HG03342 (cell line): ENCODE measurements around the gene ADARB2.

Experiments
- ATAC-seq: cut with Tn5 transposase; IDR thresholded peaks from one replicate; pipeline ENCODE4 v1.9.1; 2021; ENCODE audit warnings: mild to moderate bottlenecking, moderate library complexity; ENCODE audit not compliant: unreplicated experiment

The ADARB2 gene

DNA sequence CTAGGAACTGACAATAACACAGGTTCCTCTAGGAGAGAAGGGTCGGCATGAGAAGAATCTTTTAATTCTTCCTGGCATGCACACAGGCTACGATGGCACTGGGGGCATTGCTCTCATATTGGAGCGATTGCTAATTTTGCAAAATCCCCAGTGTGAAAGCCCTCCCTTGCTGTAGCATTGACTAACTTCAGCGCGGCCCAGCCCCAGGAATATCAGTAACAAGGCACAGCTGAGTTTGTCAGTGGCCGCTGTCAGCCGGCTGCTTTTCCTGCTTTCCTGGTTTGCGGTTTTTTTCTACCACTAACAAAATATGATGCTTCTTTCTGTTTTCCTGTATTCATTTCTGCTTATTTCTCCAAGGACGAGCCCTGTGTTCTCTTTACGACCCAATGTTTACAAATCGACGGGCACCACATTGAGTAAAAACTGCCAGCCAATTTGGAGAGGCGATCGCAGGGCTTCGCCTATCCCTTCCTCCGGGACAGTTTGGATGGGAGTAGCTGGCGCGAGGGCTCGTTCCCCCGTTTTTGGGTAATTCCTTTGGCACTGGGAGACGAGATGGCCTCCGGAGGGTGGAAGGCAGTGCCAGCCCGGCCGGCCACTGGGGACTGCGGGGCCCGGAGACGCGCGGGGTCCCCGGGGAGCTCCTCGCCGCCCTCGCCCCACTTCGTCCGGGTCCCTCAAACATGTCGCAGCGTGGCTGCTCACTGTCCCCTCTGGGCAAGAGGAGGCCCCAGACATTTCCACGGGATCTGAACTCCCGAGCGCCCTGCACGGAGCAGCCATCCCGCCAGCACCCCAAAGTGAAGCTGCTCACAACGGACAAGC, 967 bp downstream of the ADARB2 start:
- ATAC-seq = no peak

DNA sequence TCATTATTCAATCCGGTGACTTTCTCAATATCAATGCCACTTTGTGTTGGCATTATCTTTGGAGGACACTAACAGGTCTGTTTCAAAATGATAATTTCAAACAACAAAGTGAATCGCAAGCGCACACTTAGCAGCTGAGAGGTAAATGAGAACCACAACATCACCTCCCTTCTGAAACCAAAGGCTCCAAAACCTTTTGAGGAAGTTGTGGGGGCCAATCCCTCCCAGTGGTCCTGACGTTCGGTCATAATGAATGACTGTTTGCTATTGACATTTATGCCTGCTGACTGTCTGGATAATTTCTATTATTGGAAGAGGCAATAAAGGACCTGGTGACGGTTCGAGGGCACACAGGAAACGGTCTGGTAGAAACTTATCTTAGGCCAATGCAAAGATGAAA, 1.8 kb downstream of the ADARB2 start:
- ATAC-seq = no peak

DNA sequence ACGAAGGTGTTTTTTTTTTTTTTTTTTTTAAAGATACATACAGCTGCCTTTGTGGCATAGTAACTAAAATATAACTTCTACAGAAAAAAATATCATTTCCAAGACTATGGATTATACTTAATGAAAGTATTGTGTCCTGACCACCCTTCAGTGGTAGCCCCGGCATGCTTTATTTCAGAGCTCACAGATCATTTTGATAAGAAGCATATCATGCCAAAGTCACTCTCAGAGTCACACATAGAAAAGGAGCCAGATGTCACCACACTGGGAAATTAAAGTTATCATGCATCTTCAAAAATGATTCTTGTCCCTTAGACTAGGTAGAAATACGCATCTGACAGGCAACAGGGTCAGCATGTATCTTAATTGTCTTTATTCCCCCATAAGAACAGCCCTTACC, 3.0 kb downstream of the ADARB2 start:
- no peak for ATAC-seq

DNA sequence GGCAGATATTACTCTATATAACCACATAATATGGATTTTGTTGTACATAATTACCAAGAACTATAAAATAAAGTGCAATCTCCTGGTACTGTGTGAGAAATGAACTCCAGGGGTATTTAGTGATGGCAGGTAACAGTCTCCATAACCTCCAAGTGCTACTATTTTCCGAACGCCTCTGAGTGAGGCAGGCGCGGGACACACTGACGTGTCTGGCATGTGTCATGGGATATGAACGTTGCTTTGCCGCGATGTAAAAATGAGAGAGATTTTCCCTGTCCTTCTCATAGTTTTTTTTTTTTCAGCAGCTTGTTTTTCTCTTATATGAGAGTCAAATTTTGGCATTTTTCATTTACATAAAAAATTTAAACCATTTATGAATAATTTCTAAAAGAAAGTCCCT, 3.6 kb downstream of the ADARB2 start:
- no peak for ATAC-seq

DNA sequence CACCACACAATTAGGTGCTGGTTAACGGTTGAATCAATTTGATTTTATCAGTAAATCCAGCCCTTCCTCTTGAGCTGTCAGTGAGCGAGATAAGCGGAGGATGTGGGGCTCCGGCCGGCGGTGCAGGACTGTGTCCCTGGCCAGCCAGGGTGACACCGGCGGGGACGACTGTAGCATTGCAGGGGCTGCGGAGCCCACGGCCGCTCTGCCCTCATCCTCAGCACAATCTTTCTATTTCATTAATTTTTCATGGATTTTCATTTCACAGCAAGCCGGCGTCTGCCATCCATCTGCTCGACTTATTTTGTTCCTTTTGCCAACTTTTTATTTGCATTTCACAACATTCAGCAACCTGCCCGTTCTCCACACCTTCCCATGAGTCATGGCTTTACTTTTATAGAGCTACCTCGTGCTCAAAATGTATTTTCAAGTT, 4.7 kb downstream of the ADARB2 start:
- no peak for ATAC-seq

DNA sequence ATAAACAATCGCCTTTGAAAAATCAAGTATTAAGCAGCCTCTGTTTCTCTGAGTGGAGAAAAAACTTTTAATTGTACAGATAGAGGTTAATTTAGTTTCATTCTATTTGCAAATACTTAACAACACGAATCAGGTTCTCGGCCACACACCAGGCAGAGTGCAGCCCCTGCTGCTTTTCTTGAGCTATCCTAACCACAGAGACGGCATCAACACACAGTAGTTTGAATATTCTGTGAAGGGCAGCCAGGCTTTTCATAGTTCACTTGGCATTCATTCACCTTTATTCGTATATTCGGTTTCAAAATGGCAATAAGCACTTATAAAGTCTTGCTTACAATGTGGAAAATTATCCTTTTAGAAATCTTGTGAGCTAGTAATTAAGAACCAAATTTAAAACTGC, 5.7 kb downstream of the ADARB2 start:
- no peak for ATAC-seq

DNA sequence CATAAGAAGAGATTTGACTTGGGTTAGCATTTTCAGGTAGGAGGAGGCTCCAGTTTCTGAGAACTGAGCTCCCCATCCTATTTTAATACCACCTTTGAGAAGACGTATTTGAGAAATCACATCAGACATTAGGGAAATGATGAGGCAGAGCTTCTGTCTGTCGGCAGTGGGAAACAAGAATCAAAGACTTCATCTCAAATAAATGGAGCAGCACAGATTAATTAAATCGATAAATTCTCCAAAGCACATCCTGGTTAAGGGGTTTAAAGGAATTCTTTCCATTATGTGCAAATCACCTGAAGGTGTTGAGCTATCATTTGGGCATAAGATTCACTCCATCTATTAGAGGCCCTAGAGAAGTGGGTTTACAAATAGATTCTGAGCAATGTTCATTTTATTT, 7.6 kb downstream of the ADARB2 start:
- ATAC-seq = no peak

DNA sequence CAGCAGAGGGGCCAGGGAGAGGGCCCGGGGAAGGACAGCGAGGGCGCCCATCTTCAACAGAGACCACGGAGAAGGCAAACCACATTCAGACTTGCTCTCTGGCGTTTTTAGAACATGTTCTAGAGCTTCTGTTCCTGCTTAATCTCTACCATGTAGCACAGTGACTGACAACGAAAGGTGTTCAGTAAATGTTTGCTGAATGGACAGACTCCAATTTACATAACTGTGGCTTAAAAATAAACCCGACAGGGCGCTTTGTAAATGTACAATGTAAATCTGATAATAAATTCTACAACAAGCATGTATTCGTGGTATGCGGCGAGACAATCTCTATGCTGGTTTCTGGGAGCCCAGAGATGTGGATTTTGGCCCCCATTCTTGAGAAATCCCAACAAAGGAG, 10.5 kb downstream of the ADARB2 start:
- ATAC-seq = no peak

DNA sequence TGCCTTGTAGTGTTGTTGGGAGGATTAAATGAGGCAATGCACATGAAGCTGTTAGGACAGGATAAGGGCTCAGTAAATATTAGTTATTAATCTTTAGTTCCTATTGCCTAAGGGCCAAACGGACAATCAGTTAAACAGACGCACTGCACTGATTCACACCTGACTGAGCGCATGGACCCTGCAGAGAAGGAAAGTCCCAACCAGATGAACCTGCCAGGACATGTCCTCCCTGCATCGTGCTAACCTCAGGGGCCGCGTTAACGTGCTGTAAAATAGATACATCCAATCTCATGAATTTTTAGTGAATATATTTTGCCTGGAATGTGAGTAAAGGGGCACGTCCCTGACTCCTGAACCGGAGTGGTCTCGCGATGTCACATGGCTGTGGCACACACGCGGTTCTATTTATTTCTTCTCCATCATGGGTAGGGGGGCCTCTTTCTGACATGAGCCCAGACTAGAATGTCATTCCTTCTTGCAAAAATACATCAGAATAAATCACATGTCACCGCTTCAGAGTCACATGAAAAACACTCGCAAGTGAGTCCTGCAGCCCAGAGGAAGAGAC, 12.3 kb downstream of the ADARB2 start:
- no peak for ATAC-seq

DNA sequence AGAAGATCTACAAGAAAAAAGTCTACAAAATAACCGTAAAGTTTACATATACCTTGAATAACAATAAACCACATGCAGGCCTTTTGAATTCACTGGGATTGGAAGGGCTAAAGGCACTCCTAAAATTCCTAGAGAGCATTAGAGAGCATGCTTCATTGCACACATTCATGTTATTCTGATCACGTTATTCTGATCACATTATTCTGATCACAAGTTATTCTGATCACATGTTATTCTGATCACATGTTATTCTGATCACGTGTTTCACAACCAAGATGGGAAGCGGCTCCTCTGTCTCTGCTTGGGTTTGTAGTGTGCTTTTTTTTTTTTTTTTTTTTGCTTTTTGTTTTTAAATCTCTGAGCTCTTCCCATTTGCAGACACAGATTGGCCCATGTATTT, 20.5 kb downstream of the ADARB2 start:
- no peak for ATAC-seq

DNA sequence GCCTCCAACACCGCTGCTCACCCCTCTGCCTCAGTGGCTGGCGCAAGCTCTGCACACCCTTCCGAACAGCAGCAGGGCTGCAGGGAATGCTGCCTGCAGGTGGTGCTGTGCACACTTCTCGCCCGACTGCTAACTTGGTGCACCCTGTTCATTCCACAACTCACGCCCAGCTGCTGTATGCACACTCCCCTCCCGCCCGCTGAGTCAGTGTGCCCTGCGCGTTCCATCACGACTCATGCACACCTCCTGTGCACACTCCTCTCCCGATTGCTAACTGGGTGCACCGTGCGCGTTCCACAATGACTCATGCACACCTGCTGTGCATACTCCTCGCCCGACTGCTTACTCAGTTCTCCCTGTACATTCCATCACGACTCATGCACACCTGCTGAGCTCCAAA, 21.5 kb downstream of the ADARB2 start:
- ATAC-seq = no peak

DNA sequence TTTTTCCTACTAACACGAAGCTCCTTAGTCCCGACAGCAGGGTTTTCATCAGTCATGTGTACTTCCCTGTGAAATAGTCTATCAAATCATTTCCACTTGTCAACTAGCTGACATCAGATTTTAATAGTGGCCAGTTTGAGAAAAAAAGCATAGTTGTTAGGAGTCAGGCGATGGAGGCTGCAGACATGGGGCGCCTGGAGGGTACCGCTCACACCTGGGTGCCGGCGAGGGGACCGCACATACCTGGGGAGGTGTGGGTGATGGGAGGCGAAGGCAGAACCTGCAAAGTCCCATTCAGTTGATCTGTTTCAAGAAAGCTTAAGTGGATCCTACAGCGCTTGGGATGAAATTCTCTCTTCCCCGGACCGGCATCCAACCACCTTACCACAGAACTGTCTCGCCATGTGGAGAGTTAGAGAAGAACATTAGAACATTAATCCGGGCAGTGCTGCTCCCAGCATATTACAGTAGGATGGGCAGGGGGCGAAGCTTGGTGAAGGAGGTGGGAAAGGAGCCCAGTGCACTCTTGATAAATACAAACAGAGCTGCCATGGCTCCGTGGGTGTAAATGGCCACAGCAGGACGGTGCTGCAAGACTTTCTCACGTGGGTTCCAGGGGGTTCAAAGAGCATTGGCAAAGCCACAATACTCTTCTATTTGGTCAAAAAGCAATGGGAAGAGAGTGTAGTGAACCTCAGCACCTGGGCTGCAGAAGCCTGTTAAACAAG, 24.2 kb downstream of the ADARB2 start:
- no peak for ATAC-seq

DNA sequence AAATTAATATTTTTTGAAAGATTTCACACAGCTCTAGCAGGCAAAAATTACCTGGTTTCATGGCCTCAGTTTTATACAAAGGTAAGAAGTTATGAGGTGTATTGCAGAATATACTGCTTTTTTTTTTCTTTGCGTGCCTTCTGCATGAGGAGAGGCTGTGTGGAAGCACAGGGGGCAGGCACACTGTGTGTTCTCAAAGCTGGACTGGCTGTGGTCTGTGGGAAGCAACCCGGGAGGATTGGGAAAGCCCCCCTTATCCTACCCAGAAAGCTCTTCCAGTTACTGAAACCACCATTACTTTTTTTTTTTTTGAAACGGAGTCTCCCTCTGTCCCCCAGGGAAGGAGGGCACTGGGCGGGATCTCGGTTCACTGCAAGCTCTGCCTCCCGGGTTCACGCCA, 25.0 kb downstream of the ADARB2 start:
- no peak for ATAC-seq

DNA sequence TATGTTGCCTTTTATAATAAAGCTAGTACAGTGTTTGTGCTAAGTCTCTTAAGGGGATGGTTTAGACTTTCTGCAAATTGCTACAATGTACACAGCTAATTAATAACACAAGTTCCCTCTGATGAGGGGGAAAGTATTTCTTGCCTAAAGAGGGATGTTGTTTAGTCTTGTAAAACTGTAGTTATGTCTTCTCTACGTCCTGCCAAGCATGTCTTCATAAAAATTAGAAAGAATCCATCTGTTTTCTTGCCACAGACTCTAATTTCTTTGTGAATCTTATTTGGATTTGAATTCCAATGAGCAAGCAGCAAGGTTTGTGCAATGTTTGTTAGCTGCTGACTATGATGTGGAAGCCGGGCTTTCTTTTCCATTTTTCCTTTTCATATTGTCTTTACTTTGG, 28.2 kb downstream of the ADARB2 start:
- ATAC-seq = no peak

DNA sequence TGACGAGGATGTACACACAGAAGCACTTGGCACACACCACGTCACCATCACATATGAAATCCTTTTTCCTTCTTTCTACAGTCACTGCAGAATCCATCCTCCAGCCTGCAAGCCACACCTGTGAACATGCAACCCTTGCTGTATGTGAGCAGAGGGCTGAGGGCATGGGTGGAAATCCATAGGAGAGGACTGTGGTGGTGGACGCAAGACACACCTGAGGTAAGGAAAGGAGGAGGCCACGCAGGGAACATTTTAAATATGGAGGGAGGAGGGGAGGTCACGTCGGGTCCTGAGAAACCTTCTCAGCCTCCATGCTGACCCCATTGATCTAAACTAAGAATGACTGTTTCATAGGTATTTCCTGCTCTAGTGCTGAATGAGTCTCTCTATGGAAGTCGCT, 28.6 kb downstream of the ADARB2 start:
- ATAC-seq = no peak

DNA sequence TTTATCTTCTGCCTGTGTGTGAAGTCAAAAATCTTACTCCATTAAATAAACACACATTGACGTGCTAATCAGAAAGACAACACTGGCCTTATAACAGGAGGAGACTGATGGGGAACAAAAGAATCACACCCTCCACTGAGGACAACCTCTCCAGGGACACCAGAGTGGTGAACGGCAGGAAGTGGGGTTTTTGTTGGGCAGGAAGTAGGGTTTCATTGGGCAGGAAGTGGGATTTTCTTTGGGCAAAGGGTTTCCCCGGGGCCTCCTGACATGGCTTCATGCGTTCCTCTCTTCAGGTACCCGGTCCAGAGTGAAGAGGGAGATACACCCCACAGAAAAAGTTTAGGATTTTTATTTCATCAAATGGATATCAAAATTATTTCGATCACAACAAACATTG, 30.6 kb downstream of the ADARB2 start:
- no peak for ATAC-seq

DNA sequence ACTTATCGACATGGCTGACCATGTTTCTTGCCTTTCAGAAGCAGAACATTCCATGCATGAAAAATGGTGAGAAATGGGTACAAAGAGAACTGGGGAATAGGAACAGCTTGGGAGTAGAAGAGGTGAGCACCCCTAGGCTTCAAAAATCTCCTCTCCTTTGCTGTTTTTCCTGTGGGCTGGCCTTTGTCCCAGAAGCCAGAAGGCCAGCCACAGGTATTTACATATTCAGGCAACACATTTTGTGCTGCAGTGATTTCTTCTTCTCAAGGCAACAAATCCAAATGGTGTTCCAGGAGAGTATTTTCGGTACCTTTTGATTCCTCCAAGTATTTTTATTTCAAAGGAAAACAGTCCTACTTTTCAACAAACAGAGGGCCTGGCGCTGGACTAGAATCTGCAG, 31.1 kb downstream of the ADARB2 start:
- ATAC-seq = no peak

DNA sequence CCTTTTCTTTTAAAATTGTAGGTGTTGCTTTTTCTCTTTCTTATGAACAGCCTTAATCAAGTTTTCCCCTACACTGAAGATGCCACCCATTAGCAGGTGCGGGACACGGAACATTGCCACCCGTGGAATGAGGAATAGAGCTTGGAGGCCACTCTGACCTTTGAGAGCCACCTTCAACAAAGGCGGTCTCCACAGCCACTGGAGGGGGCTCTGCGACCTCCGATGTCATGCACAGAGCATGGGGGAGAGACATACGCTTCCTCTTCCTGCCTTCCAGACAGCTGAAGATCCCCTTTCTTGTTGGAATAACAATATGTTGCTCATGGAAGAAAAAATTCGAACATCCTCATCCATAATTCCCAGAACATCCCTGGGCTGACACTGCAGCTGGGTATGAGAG, 39.1 kb downstream of the ADARB2 start:
- ATAC-seq = no peak

DNA sequence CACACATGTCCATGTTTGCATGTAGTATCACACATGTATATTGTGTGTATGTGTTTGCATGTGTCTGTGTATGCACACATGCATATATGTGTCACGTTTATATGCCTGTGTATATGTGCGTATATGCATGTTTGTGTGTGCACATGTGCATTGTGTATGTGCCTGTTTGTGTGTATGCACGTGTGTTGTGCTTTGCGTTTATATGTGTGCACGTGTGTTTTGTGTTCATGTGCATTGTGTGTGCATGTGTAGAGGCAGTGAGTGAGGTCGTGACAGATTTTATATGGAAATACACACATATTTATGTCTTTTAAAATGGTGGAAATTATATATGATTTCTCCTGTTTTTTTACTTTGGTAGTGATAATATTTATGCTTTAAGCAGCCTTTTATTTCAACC, 41.2 kb downstream of the ADARB2 start:
- no peak for ATAC-seq

DNA sequence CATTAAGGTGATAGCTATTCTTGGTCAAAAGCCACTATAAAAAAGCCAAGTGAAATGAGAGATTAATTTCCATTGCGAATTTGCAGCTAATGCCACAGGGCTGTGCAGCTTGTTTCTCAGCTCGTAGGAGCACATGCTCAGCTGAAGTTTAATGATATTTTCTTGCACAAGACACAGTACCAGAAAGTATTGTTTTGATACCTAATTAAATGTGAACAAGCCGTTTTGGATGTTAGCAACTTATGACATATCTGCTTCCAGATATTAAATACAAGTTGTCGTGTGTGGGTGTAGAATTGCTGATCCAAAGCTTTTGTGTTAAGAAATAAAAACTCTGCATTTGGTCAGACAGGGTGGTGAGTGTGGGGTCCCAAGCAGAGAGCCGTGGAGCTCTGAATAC, 47.2 kb downstream of the ADARB2 start:
- no peak for ATAC-seq

DNA sequence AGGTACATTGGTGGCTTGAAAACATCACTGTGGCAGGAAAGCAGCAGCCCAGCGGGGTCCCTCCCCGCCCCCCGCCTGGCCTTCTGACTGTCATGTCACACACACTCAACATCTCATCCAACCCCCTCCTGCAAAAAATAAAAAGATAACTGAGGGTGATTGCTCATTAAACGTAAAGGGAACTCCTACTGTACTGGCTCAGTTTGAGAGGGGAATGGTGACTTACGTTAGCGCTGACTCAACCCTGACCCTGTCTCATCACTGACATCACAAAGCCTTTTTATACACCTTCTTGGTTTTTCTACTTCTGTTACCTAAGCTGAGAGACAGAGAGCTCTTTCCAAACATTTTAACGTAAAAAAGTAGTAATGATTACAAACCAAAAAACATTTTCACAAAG, 48.8 kb downstream of the ADARB2 start:
- ATAC-seq = no peak

DNA sequence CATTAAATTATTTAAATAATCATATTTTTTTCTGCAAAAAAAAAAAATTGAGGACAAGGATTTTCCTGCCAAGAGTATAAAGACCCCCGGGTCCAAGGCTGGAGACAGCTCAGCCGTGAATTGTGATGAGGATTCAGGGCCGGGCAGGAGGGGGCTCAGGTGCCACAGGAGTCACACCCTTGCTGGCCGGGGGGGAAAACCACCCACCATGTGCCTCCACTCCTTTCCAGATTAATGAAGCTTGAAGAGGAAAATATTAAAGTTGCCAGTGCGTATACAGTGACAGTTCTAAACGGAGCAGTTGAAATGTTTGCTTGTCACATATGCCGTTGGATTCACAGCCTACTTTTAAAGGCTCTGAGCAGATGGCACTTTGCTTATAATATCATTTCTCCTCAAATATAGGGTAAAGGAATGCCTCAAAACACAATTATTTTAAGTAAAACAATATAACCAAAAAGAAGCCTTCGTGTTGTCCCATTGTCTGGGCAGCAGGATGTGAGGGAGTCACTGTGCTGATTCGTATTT, 49.6 kb downstream of the ADARB2 start:
- ATAC-seq = no peak
